Esophagus muscularis mucosa (tissue), 4 donors: ENCODE results near the gene SLC35A4. TPM values are rescaled to one million over a fixed set of nuclear protein-coding genes. Genes with fewer than 3 reads are reported as not detected.
"Not testable (repeated sequence)": the region's sequence is repeated elsewhere in the genome, so short reads cannot be mapped to it uniquely, and the experiment has no call there.

Experiments used
- DNase-seq: peaks from one replicate; pipeline ENCODE4 v3.0.0-alpha.2; 2017; ENCODE audit errors: extremely low spot score
- H3K27ac ChIP-seq, 4 donors: fragments of 200-600 bp; sonication (generic); replicated peaks in 1 of 4; 1 replicate in 3 of 4; 2 replicates in 1 of 4; pipeline ENCODE4 v1.5.1; 2016 to 2019; ENCODE audit warnings: mild to moderate bottlenecking in 1 of 4
- H3K27me3 ChIP-seq, 4 donors: fragments of 200-600 bp; sonication (generic); one replicate each; pipeline versions ENCODE4 v1.5.1 to v1.6.0; 2016 to 2019
- H3K36me3 ChIP-seq, 4 donors: fragments of 200-600 bp; sonication (generic); one replicate each; pipeline ENCODE4 v1.5.1; 2016 to 2019
- H3K4me1 ChIP-seq, 4 donors: fragments of 200-600 bp; sonication (generic); one replicate each; pipeline ENCODE4 v1.5.1; 2016 to 2019
- H3K4me3 ChIP-seq, 4 donors: fragments of 200-600 bp; sonication (generic); 1 replicate in 2 of 4; 2 replicates in 2 of 4; pipeline ENCODE4 v1.5.1; 2016 to 2019; ENCODE audit warnings: mild to moderate bottlenecking in 4 of 4, moderate library complexity in 1 of 4
- H3K9me3 ChIP-seq, 4 donors: fragments of 200-600 bp; sonication (generic); 1 replicate in 3 of 4; 2 replicates in 1 of 4; pipeline ENCODE4 v1.5.1; 2016 to 2019
- EP300 ChIP-seq: sonication (generic); formaldehyde crosslinking; IDR thresholded peaks from one replicate; pipeline ENCODE4 v1.6.1; 2017; ENCODE audit warnings: antibody characterized with exemption
- POLR2A ChIP-seq: fragments of 450-650 bp; IDR thresholded peaks from one replicate; pipeline ENCODE4 v1.6.1; 2017; ENCODE audit warnings: antibody characterized with exemption, moderate library complexity, mild to moderate bottlenecking, low read depth
- POLR2AphosphoS5 ChIP-seq, 2 donors: sonication (generic); formaldehyde crosslinking; IDR thresholded peaks; one replicate each; pipeline ENCODE4 v1.6.1; 2017; ENCODE audit warnings: antibody characterized with exemption in 2 of 2
- WGBS: methylation state at CpG from one replicate; pipeline ENCODE4 v1.1.5; 2018; 5-methylcytosine and 5-hydroxymethylcytosine counted together
- intact Hi-C: fragments of 100-400 bp; cut with DNase I; formaldehyde crosslinking; loops from one replicate; pipeline ENCODE4 v1.15.1; 2023
- total RNA-seq, 4 donors: library from RNA; depleted of rRNA; stranded (reverse); fragments of >200 nt; gene quantifications; one replicate each; pipeline versions ENCODE4 v1.1.0 to v1.2.1, GENCODE V29; 2016
- TF ChIP-seq, protein P1 (sequence below), 3 experiments: fragments of 200-600 bp in 2 of 3; fragments of 450-650 bp in 1 of 3; sonication (generic) in 2 of 3; IDR thresholded peaks; one replicate each; pipeline ENCODE4 v1.5.1; 2017 to 2019; ENCODE audit warnings: antibody characterized with exemption in 3 of 3, mild to moderate bottlenecking in 2 of 3, moderate library complexity in 1 of 3

Gene SLC35A4
- total RNA-seq, 4 donors from 2014 or later: 27.8 to 45.1 (median 36.6) TPM

DNA sequence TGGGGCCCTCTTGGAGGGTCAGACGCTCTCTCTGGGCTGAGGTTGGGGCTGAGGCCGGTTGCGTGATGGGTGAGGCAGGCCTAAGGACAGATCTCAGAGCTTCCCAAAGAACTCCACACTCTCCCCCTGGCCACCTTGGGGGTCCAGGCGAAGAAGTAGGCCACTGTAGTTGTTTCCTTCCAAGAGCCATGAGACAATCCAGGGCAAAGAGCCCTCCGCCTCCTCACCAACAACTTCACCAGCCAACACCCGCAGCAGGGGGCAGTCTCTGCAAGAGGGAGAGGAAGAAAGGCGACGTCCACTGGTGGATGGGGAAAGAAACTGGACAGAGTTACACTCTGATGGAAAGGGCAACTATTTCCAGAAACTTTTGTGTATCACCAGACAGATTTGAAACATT is 10.7 kb downstream of the SLC35A4 start:
- Histone ChIP-seq H3K27ac (no peak overlapping the region), H3K27me3 (no peaks in the 10 kb centered on the region), H3K36me3 (peaks cover 0 to 5% (median 3%) of the 10 kb centered on the region in 4 donors), H3K4me1 (peaks cover 11 to 19% (median 14%) of the 10 kb centered on the region in 4 donors), H3K9me3 (no peaks in the 10 kb centered on the region), H3K4me3 (no peak overlapping the region)
- 72% methylated on average over 4 of the region's 8 CpGs for WGBS
- intact Hi-C loops: no loop called here
- TF ChIP-seq, protein P1, sequence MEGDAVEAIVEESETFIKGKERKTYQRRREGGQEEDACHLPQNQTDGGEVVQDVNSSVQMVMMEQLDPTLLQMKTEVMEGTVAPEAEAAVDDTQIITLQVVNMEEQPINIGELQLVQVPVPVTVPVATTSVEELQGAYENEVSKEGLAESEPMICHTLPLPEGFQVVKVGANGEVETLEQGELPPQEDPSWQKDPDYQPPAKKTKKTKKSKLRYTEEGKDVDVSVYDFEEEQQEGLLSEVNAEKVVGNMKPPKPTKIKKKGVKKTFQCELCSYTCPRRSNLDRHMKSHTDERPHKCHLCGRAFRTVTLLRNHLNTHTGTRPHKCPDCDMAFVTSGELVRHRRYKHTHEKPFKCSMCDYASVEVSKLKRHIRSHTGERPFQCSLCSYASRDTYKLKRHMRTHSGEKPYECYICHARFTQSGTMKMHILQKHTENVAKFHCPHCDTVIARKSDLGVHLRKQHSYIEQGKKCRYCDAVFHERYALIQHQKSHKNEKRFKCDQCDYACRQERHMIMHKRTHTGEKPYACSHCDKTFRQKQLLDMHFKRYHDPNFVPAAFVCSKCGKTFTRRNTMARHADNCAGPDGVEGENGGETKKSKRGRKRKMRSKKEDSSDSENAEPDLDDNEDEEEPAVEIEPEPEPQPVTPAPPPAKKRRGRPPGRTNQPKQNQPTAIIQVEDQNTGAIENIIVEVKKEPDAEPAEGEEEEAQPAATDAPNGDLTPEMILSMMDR (IDR thresholded peaks at IDR 0.05): peak; percentile 14 to 45 (median 17)
- no peak for TF ChIP-seq POLR2A
- DNase-seq: no peak

DNA sequence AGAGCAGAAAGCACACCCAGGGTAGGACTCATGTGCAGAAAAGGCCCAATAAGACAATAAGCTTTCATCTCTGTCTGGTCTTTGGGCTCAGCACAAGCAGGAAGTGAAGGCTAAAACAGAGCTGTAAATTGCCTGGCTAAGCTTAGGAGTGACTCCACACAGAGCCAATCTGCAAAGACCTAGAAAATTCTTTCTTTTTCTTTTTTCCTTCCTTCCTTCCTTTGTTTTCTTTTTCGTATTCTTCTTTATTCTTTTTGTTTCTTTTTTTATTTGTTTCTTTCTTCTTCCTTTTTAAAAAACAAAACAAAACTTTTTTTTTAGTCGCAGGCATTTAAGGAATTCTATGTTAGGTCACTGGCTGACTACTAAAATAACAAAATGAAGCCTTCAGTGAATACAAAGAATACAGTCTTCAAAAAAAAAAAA is 12.2 kb downstream of the SLC35A4 start:
- TF ChIP-seq EP300 (no peak), POLR2AphosphoS5 (IDR thresholded peaks at IDR 0.05) (no peak), POLR2A (no peak)
- TF ChIP-seq, protein P1 (IDR thresholded peaks at IDR 0.05): no peak
- H3K27ac ChIP-seq: peak overlapping the region in 1 of 4 donors; percentile 7
- no peaks in the 10 kb centered on the region for H3K9me3 ChIP-seq
- DNase-seq: no peak
- H3K4me1 ChIP-seq: peaks cover 0 to 4% (median 1%) of the 10 kb centered on the region in 4 donors
- H3K4me3 ChIP-seq: no peak overlapping the region
- H3K27me3 ChIP-seq: no peaks in the 10 kb centered on the region
- WGBS: 68% methylated on average over 2 of the region's 2 CpGs
- no peaks in the 10 kb centered on the region for H3K36me3 ChIP-seq
- intact Hi-C loops: no loop called here

DNA sequence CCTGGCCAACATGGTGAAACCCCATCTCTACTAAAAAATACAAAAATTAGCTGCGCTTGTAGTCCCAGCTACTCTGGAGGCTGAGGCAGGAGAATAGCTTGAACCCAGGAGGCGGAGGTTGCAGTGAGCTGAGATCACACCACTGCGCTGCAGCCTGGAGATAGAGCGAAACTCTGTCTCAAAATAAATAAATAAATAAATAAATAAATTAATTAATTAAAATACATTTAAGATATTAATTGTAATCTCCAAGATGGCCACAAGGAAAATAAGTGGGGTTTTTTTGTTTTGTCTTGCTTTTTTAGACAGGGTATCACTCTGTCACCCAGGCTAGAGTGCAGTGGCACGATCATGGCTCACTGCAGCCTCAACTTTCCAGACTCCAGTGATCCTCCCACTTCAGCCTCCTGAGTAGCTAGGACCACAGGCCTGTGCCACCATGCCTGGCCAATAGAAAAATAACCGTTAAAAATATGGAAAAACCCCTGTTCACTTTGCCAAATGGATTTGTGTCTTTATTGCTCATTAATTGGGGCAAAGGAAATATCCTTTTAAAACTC is 14.6 kb downstream of the SLC35A4 start:
- H3K27ac ChIP-seq, H3K36me3 ChIP-seq, H3K27me3 ChIP-seq, intact Hi-C loops, H3K4me3 ChIP-seq, DNase-seq, H3K9me3 ChIP-seq, H3K4me1 ChIP-seq: not testable (repeated sequence)
- WGBS: 93% methylated on average over 6 of the region's 6 CpGs

DNA sequence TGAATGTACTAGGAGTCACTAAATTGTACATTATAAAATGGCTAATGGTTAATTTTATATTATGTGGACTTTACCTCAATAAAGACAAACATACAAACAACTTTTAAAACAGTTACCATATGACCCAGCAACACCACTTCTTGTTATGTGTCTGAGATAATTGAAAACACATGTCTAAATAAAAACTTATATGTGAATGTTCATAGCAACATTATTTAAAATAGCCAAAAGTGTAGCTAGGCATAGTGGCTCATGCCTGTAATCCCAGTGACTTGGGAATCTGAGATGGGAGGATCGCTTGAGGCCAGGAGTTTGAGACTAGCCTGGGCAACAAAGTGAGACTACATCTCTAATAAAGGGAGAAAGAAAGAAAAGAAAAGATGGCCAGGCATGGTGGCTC is 22.9 kb downstream of the SLC35A4 start:
- Histone ChIP-seq H3K4me3 (no peak overlapping the region), H3K36me3 (no peaks in the 10 kb centered on the region), H3K4me1 (peaks cover 0 to 5% (median 5%) of the 10 kb centered on the region in 4 donors), H3K27me3 (no peaks in the 10 kb centered on the region), H3K9me3 (peaks cover 0 to 7% (median 3%) of the 10 kb centered on the region in 4 donors), H3K27ac (no peak overlapping the region)
- TF ChIP-seq, protein P1 (IDR thresholded peaks at IDR 0.05): no peak
- intact Hi-C loops: no loop called here
- DNase-seq: no peak
- 92% methylated on average over 1 of the region's 1 CpG for WGBS

DNA sequence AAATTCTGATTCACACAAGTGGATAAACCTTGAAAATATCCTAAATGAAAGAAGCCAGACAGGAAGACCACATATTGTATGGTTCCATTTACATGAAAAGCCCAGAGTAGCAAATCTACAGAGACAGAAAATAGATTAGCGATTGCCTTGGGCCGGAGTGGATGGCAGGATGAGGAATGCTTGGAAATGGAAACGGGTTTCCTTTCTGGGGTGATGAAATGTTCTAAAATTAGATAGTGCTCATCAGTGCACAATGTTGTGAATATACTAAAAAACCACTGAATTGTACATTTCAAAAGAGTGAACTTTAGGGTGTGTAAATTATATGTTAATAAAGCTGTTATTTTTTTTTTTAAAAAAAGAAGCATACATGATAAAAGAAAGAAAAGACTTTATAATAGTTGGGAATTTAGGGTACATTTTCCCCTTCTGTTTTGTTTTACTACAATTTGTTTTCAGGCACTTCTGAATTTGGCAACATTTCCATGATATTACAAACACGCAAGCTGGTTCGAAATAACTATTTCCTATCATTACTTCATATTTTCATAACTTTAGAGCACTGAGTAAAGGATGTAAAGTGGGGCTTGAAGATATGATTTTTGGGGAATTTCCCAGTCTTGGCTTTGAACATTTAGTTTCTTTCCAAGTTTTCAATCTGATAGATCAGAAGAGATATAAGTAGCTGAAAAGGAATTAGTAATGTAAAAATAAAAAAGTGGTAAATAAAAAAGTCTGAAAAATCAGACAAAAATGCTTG is 23.9 kb downstream of the SLC35A4 start:
- WGBS: 54% methylated on average over 5 of the region's 5 CpGs
- TF ChIP-seq EP300: no peak
- TF ChIP-seq POLR2A: no peak
- TF ChIP-seq POLR2AphosphoS5 (IDR thresholded peaks at IDR 0.05): no peak
- TF ChIP-seq, protein P1 (IDR thresholded peaks at IDR 0.05): no peak
- no peak overlapping the region for H3K4me3 ChIP-seq

More for the DNA sequence above, 23.9 kb downstream of the SLC35A4 start:
- DNase-seq: no peak
- Histone ChIP-seq H3K9me3 (no peaks in the 10 kb centered on the region), H3K36me3 (no peaks in the 10 kb centered on the region), H3K27me3 (no peaks in the 10 kb centered on the region), H3K27ac (peak overlapping the region in 3 of 4 donors; percentile 10 to 48 (median 30)), H3K4me1 (peaks cover 0 to 5% (median 5%) of the 10 kb centered on the region in 4 donors)
- intact Hi-C loops: no loop called here
